Right lobe of liver (tissue), 4 donors: Measurements from ENCODE around the gene ITGA3.

Experiments used
- CTCF ChIP-seq, 4 donors: fragments of 200-600 bp in 3 of 4; fragments of 450-650 bp in 1 of 4; IDR thresholded peaks; one replicate each; pipeline versions ENCODE4 v1.5.1 to v1.8.0; 2016 to 2022; ENCODE audit warnings: antibody characterized with exemption in 4 of 4, mild to moderate bottlenecking in 2 of 4
- POLR2A ChIP-seq: fragments of 450-650 bp; IDR thresholded peaks from one replicate; pipeline ENCODE4 v1.6.1; 2017; ENCODE audit warnings: antibody characterized with exemption, mild to moderate bottlenecking
- donor health status: DM: no; HTN: no; CAD: no.
- donor health status: DM: no; HTN: no; CAD: no.
- donor health status: DM: no; HTN: yes; CAD: no.

- TF ChIP-seq CTCF (IDR thresholded peaks at IDR 0.05) (no peak), POLR2A (no peak)
Measured at GRCh38 chr17:50112694-50113093, 56.8 kb downstream of the ITGA3 start.
